ENCODE results near the gene XPR1. TPM values are rescaled to one million over a fixed set of nuclear protein-coding genes. Genes with fewer than 3 reads are reported as not detected.

The XPR1 gene
- total and polyA plus RNA-seq, 2 donors (not counting 3 experiments of a cell fraction or from before 2014, with no cell fraction given): 23.9 to 26.7 TPM

DNA sequence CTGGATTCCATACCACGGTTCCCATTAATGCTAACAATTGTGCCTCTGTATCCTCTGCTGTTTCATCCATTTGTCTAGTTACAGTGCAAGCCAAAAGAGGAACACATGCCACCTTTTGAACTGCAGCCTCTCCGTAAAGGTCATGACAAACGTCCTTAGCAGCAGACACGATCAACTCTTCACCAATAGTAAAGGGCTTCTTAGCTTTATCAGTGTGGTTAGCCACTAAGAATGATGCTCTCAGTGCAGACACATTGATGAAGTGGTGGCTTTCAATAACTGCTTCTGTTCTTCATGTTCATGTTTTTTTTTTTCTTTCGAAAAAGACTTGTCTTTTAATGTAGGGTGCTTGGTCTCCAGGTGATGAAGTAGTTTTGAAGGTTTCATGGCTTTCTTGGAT, 14.3 kb downstream of the XPR1 start:
- Histone ChIP-seq H3K9ac (replicated peaks; ENCODE audit: extremely low read depth, insufficient read depth, low read length) (no peak overlapping the region), H4K20me1 (replicated peaks; ENCODE audit: control insufficient read depth, extremely low read depth, insufficient read depth, low read length) (no peaks in the 10 kb centered on the region), H3K4me1 (ENCODE audit: control insufficient read depth, extremely low read depth, insufficient read depth, low read length) (no peaks in the 10 kb centered on the region), H3K4me2 (ENCODE audit: insufficient read depth, low read length) (no peak overlapping the region), H3K4me3 (replicated peaks in 1 of 3; ENCODE audit: insufficient read depth in 1 of 3, low read depth in 1 of 3, low read length in 3 of 3) (no peak overlapping the region), H3K36me3 (ENCODE audit: control insufficient read depth in 2 of 2, extremely low read depth in 1 of 2, insufficient read depth in 2 of 2, low read length in 2 of 2) (no peaks in the 10 kb centered on the region), H3K27ac (ENCODE audit: insufficient read depth, low read depth, low read length) (no peak overlapping the region), H3K79me2 (ENCODE audit: control insufficient read depth, insufficient read depth, low read length) (no peaks in the 10 kb centered on the region), H3K9me1 (replicated peaks; ENCODE audit: control insufficient read depth, extremely low read depth, insufficient read depth, low read length) (no peaks in the 10 kb centered on the region), H3K9me3 (replicated peaks; ENCODE audit: control insufficient read depth, insufficient read depth, low read length) (no peaks in the 10 kb centered on the region), H3K27me3 (ENCODE audit: control insufficient read depth in 2 of 2, insufficient read depth in 2 of 2, low read length in 2 of 2) (no peaks in the 10 kb centered on the region), H2AFZ (ENCODE audit: low read depth, low read length) (no peak overlapping the region)
- DNase-seq (ENCODE audit: low read depth, low spot score) (no peak), FAIRE-seq (no peak)
- ChIA-PET POLR2A (no interaction called here), CTCF (no interaction called here)
- no TSS peak for BruUV-seq (replicated peaks)
- dilution Hi-C loops (cut with MboI; ENCODE audit: extremely low pct_ligation_motif_present, low sequenced_read_pairs): no loop called here
- no peak for TF ChIP-seq JUN (IDR thresholded peaks at IDR 0.05; ENCODE audit: borderline replicate concordance, insufficient read depth, insufficient read length, low read depth)
- TF ChIP-seq, protein P1, sequence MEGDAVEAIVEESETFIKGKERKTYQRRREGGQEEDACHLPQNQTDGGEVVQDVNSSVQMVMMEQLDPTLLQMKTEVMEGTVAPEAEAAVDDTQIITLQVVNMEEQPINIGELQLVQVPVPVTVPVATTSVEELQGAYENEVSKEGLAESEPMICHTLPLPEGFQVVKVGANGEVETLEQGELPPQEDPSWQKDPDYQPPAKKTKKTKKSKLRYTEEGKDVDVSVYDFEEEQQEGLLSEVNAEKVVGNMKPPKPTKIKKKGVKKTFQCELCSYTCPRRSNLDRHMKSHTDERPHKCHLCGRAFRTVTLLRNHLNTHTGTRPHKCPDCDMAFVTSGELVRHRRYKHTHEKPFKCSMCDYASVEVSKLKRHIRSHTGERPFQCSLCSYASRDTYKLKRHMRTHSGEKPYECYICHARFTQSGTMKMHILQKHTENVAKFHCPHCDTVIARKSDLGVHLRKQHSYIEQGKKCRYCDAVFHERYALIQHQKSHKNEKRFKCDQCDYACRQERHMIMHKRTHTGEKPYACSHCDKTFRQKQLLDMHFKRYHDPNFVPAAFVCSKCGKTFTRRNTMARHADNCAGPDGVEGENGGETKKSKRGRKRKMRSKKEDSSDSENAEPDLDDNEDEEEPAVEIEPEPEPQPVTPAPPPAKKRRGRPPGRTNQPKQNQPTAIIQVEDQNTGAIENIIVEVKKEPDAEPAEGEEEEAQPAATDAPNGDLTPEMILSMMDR (IDR thresholded peaks at IDR 0.05; ENCODE audit: extremely low read depth in 1 of 2, insufficient read depth in 1 of 2, low read depth in 1 of 2, low read length in 2 of 2): no peak
- no peak for TF ChIP-seq POLR2AphosphoS5 (IDR thresholded peaks at IDR 0.05; ENCODE audit: insufficient read depth, low read depth, low read length)
- no peak for TF ChIP-seq FOS (IDR thresholded peaks at IDR 0.05; ENCODE audit: borderline replicate concordance, insufficient read depth, low read length)
- TF ChIP-seq GATA2 (IDR thresholded peaks at IDR 0.05; ENCODE audit: insufficient read depth, insufficient read length, low read depth, low read length): no peak
- TF ChIP-seq, protein P2, sequence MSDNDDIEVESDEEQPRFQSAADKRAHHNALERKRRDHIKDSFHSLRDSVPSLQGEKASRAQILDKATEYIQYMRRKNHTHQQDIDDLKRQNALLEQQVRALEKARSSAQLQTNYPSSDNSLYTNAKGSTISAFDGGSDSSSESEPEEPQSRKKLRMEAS (IDR thresholded peaks at IDR 0.05; ENCODE audit: insufficient read depth, insufficient read length): no peak
- no peak for TF ChIP-seq MYC (IDR thresholded peaks at IDR 0.05; ENCODE audit: low read depth, low read length)
- no peak for TF ChIP-seq POLR2A (IDR thresholded peaks at IDR 0.05; ENCODE audit: low read depth, low read length)
- no peak for TF ChIP-seq EZH2 (IDR thresholded peaks at IDR 0.05; ENCODE audit: borderline replicate concordance, low read depth, low read length, severe bottlenecking)
- intact Hi-C loops (cut with micrococcal nuclease): no loop called here

All from endothelial cell of umbilical vein (primary cell).